Keratinocyte (primary cell): ENCODE results near the gene ROBO2.

Experiments used
- CTCF ChIP-seq, 3 experiments: IDR thresholded peaks in 1 of 3; conservative IDR thresholded peaks in 1 of 3; optimal IDR thresholded peaks in 1 of 3; 2 replicates in 2 of 3; 3 replicates in 1 of 3; pipeline versions ENCODE3 to v1.5.1; 2011; ENCODE audit warnings: low read length in 3 of 3, mild to moderate bottlenecking in 3 of 3, moderate library complexity in 2 of 3, control low read depth in 1 of 3, inconsistent platforms in 1 of 3; ENCODE audit not compliant: insufficient read depth in 2 of 3; ENCODE audit errors: extremely low read depth in 1 of 3
- EZH2 ChIP-seq: IDR thresholded peaks from one replicate; pipeline ENCODE4 v1.6.1; 2012; ENCODE audit warnings: inconsistent platforms, mild to moderate bottlenecking, low read length, moderate library complexity

- no peak for TF ChIP-seq CTCF (optimal IDR thresholded peaks at IDR 0.05 in 1 of 3, IDR thresholded peaks at IDR 0.05 in 1 of 3, conservative IDR thresholded peaks at IDR 0.05 in 1 of 3; ENCODE audit: extremely low read depth in 1 of 3, insufficient read depth in 2 of 3, low read length in 3 of 3)
- TF ChIP-seq EZH2: no peak
Measured at GRCh38 chr3:77372018-77372417, 332.1 kb downstream of the ROBO2 start.
